Middle frontal gyrus (tissue), 1 donor: ENCODE results near the gene HAGH.
"Not testable (repeated sequence)": the region's sequence is repeated elsewhere in the genome, so short reads cannot be mapped to it uniquely, and the experiment has no call there.

ENCODE experiments used
- DNase-seq: peaks from one replicate; pipeline ENCODE4 v3.0.0-alpha.2; 2015; ENCODE audit warnings: low spot score; ENCODE audit errors: extremely low spot score

Gene HAGH

GRCh38 chr16:1810536-1810935, 16.1 kb downstream of the HAGH start:
- DNase-seq: no peak

DNA sequence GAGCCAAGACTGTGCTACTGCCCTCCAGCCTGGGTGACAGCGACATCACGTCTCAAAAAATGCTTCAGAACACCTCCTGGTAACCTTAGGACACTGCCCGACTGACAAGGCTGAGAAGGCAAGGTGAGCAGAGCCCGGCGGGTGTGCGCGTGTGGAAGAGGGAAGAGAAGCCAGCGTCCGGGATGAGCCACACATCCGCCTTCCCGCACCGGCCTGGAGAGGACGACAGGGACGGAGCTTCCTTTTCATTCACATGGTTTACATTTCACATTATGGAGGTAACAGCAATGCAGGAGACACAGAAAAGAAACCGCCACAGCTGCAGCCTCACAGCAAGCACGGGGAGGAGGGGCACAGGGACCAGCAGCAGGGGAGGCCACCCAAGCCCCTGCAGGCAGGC, 16.5 kb downstream of the HAGH start:
- no peak for DNase-seq

GRCh38 chr16:1809281-1809801, 17.3 kb downstream of the HAGH start:
- DNase-seq: no peak

- no peak for DNase-seq
Measured at GRCh38 chr16:1808691-1809090, 17.9 kb downstream of the HAGH start.

- no peak for DNase-seq
Measured at GRCh38 chr16:1807626-1808025, 19.0 kb downstream of the HAGH start.

- no peak for DNase-seq
Measured at GRCh38 chr16:1800701-1801100, 25.9 kb downstream of the HAGH start.

GRCh38 chr16:1799263-1799662, 27.4 kb downstream of the HAGH start:
- DNase-seq: not testable (repeated sequence)

DNA sequence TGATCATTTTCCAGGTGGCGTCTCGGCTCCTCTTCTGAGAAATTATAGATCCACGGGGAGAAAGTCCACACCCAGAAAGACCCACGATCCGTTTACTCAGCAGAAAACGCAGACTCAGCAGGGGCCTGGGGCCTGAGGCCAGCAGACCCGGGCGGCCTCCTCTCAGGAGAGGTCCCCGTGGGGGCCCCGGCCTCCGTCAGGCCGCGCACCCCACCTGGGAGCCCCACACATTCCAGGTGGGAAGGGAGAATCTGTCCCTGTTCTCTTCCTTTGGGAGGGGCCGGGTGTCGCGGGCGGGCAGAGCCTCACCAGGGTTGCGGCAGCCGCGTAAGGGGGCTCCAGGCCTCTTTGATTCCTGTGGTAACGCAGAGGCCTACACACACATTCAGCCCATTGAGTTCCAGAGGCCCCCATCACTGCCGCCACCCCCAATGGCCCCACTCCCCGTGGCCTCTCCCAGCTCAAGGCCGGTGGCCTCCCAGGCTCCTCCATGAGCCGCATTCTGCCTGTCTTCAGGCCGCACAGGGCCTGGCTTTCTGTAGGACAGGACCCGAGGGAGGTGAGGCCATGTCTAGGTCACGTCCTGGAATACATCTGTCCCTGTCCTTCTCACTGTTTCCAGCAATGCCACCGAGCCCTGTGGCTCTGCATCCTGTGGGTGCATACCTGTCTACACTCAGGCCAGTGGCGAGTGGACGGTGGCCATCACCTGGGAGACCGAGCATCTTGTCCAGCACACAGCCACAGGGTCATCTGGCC, 31.5 kb downstream of the HAGH start:
- DNase-seq: no peak

DNA sequence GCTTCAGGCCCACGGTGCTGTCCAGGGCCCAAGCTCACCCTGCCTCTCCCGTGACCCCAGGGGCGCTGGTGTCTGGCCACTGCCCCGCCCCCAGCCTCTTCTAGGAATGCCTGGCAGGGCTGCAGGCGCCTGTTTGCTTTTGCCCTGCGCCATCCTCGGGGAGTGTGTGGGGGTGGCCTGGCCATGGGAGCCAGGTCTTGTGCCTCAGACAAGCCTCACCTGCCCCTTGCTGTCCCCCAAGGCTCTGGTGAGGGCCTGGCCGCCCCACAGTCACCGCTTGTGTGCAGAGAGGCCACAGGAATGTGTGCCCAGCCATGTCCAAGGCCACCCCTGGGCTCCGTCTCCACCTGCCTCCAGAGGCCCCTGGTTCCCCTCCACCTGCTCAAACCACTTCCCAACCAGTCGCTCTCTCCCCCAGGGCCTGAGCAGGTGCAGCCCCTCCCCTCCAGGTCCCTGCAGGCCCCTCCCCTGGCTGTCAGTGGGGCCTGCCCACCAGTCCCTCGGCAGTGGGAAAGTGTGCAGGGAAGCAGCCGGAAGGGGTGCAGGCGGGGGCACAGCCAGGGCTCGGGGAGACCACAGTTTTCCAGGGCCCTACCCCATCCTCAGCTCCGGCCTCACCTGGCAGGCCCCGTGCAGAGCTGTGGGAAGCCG, 32.3 kb downstream of the HAGH start:
- DNase-seq: no peak

- DNase-seq: no peak
Measured at GRCh38 chr16:1793578-1794220, 32.9 kb downstream of the HAGH start, which contains the start of gene IGFALS. TSS of gene IGFALS (minus strand) at chr16:1793705. CDS start at chr16:1793652, 53 bp downstream.

GRCh38 chr16:1792836-1793577, 33.6 kb downstream of the HAGH start:
- DNase-seq: no peak

- no peak for DNase-seq
Measured at GRCh38 chr16:1791943-1792812, 34.4 kb downstream of the HAGH start.

GRCh38 chr16:1791256-1791942, 35.2 kb downstream of the HAGH start:
- DNase-seq: no peak

DNA sequence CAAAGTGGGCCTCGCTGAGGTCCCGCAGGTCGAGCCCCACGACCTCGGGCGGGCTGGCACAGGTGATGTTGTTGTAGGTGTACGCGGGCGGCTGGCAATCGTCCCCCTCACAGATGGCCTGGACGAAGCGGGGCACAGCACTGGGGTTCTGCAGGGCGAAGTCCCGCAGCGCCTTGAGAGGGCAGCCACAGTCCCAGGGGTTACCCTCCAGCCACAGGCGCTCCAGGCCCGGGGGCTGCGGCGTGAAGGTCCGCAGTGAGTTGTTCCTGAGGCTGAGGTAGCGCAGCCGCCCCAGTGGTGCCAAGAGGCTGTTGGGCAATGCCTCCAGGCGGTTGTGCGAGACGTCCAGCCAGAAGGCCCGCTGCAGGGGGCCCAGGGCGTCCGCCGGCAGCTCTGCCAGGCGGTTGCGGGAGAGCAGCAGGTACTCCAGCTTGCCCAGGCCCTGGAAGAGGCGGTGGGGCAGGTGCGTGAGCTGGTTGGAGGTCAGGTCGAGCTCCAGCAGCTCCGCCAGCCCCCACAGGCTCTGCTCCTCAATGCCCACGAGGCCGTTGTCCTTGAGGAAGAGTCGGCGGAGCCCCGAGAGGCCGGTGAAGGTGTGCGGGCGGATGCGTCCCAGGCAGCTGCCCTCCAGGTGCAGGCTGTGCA, 35.9 kb downstream of the HAGH start:
- no peak for DNase-seq

- DNase-seq: no peak
Measured at GRCh38 chr16:1790261-1790610, 36.4 kb downstream of the HAGH start.

DNA sequence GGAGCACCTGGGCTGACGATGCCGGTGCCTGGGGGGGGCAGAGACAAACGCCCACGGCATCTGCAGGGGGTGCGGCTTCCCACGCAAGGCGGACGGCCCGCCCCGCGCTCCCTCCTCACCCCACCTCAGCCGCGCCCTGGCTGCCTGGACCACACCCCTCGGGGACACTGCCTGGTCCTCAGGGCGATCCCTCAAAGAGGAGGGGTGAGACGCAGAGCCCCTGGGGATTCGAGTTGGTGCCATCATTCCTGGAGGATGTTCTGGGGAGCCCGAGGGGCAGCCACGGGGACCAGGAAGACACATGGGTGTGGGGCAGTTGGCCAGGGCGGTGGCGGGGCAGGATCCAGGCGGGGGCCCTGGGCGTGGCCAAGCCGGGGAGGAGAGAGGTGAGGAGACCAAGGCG, 37.0 kb downstream of the HAGH start:
- DNase-seq: no peak

DNA sequence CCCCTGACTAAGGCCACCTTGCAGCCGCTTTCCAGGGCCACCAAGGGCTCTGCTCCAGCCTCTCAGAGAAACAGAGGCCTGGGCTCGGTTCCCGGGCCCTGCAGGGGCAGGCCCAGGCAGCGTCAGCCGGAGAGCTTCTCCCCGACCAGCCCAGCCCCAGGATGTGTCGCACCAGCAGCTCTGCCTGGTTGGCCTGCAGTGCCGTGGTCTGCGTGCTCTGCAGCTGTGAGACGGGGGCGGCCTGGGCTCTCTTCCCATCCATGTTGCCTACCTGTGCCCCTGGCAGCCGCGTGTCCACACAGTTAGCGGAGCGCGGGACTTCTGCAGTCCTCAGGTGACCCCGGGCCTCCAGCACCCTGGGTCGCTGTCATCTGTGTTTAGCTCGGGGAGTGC, 37.9 kb downstream of the HAGH start:
- no peak for DNase-seq

- DNase-seq: no peak
Measured at GRCh38 chr16:1788095-1788707, 38.4 kb downstream of the HAGH start.
